Middle frontal gyrus (tissue), 1 donor: ENCODE measurements around the gene USP51.
"Not testable (repeated sequence)": the region's sequence is repeated elsewhere in the genome, so short reads cannot be mapped to it uniquely, and the experiment has no call there.

Experiments
- DNase-seq: peaks from one replicate; pipeline ENCODE4 v3.0.0-alpha.2; 2015; ENCODE audit warnings: low spot score; ENCODE audit errors: extremely low spot score

The USP51 gene

GRCh38 chrX:55489314-55490009 is at the start of gene USP51:
Gene USP51, minus strand, starts transcription at chrX:55489848. Its CDS starts 909 bp downstream, at chrX:55488939.
- DNase-seq, result peak; percentile 46

GRCh38 chrX:55524487-55524886 is 34.8 kb upstream of the USP51 start:
- no peak for DNase-seq

- DNase-seq, result no peak
Measured at GRCh38 chrX:55523356-55523755, 33.7 kb upstream of the USP51 start.

GRCh38 chrX:55522596-55523276 is 33.1 kb upstream of the USP51 start:
- no peak for DNase-seq

- no peak for DNase-seq
Measured at GRCh38 chrX:55521687-55522086, 32.0 kb upstream of the USP51 start.

GRCh38 chrX:55516794-55517481 is 27.3 kb upstream of the USP51 start:
- not testable (repeated sequence) for DNase-seq

GRCh38 chrX:55513045-55513737 is 23.5 kb upstream of the USP51 start:
- not testable (repeated sequence) for DNase-seq

- not testable (repeated sequence) for DNase-seq
Measured at GRCh38 chrX:55508410-55509152, 18.9 kb upstream of the USP51 start.

GRCh38 chrX:55507699-55508098 is 18.1 kb upstream of the USP51 start:
- not testable (repeated sequence) for DNase-seq

- DNase-seq, result not testable (repeated sequence)
Measured at GRCh38 chrX:55507010-55507409, 17.4 kb upstream of the USP51 start.

- no peak for DNase-seq
Measured at GRCh38 chrX:55490974-55491373, 1.3 kb upstream of the USP51 start.

GRCh38 chrX:55490121-55490520 is 473 bp upstream of the USP51 start:
- DNase-seq, result no peak

GRCh38 chrX:55488593-55489313 is 895 bp downstream of the USP51 start:
- DNase-seq, result no peak

- no peak for DNase-seq
Measured at GRCh38 chrX:55488006-55488592, 1.5 kb downstream of the USP51 start.

GRCh38 chrX:55487143-55487542 is 2.5 kb downstream of the USP51 start:
- no peak for DNase-seq

GRCh38 chrX:55486736-55487135 is 2.9 kb downstream of the USP51 start:
- DNase-seq, result peak; percentile 49

- no peak for DNase-seq
Measured at GRCh38 chrX:55484948-55485347, 4.7 kb downstream of the USP51 start.

- DNase-seq, result no peak
Measured at GRCh38 chrX:55480390-55481062, 9.1 kb downstream of the USP51 start.

GRCh38 chrX:55479956-55480355 is 9.7 kb downstream of the USP51 start:
- DNase-seq, result not testable (repeated sequence)
